Astrocyte of the spinal cord (primary cell): ENCODE data around the gene ZNF593OS.

Source experiments
- DNase-seq: peaks from one replicate; pipeline ENCODE4 v3.0.0; 2011; ENCODE audit warnings: low read depth, low spot score
- H3K4me3 ChIP-seq: 2 replicates; pipeline ENCODE4 v1.5.1; 2011; ENCODE audit warnings: low read depth, mild to moderate bottlenecking, low read length, moderate library complexity
- in situ Hi-C: cut with HindIII; loops from 2 replicates; pipeline ENCODE4 v1.10.0; 2017; ENCODE audit warnings: low sequenced_read_pairs
- TF ChIP-seq, protein P1 (sequence below): IDR thresholded peaks from 2 replicates; pipeline ENCODE4 v1.5.1; 2012; ENCODE audit warnings: low read depth, mild to moderate bottlenecking, low read length, inconsistent platforms

ZNF593OS gene

GRCh38 chr1:26187882-26188281 is 16.2 kb upstream of the ZNF593OS start:
- no peak for DNase-seq
- H3K4me3 ChIP-seq: no peak overlapping the region
- TF ChIP-seq, protein P1, sequence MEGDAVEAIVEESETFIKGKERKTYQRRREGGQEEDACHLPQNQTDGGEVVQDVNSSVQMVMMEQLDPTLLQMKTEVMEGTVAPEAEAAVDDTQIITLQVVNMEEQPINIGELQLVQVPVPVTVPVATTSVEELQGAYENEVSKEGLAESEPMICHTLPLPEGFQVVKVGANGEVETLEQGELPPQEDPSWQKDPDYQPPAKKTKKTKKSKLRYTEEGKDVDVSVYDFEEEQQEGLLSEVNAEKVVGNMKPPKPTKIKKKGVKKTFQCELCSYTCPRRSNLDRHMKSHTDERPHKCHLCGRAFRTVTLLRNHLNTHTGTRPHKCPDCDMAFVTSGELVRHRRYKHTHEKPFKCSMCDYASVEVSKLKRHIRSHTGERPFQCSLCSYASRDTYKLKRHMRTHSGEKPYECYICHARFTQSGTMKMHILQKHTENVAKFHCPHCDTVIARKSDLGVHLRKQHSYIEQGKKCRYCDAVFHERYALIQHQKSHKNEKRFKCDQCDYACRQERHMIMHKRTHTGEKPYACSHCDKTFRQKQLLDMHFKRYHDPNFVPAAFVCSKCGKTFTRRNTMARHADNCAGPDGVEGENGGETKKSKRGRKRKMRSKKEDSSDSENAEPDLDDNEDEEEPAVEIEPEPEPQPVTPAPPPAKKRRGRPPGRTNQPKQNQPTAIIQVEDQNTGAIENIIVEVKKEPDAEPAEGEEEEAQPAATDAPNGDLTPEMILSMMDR: no peak
- in situ Hi-C loops: no loop called here

- no peak overlapping the region for H3K4me3 ChIP-seq
- TF ChIP-seq, protein P1: no peak
- in situ Hi-C loops: no loop called here
- DNase-seq: no peak
Observed at GRCh38 chr1:26184883-26185282, 13.3 kb upstream of the ZNF593OS start.

DNA sequence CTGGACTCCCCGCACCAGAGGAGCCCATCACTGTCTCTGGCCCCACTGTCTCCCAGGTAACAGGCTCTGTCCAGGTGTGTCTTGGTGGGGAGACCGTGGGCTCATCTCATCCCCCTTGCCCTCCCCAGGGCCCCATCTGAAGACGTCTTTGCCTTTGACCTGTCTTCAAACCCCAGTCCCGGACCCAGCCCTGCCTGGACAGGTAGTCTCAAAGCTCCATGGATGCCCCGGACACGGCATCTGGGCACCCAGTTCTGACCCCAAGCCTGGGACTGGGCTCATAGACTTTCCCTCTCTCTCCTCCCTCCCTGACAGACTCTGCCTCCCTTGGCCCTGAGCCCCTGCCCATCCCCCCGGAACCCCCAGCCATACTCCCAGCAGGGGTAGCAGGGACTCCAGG is 12.5 kb upstream of the ZNF593OS start:
- no peak for DNase-seq
- TF ChIP-seq, protein P1: no peak
- in situ Hi-C loops: no loop called here
- H3K4me3 ChIP-seq: no peak overlapping the region

- no peak overlapping the region for H3K4me3 ChIP-seq
- TF ChIP-seq, protein P1: no peak
- in situ Hi-C loops: no loop called here
- DNase-seq: no peak
Observed at GRCh38 chr1:26182383-26182696, 10.7 kb upstream of the ZNF593OS start.

DNA sequence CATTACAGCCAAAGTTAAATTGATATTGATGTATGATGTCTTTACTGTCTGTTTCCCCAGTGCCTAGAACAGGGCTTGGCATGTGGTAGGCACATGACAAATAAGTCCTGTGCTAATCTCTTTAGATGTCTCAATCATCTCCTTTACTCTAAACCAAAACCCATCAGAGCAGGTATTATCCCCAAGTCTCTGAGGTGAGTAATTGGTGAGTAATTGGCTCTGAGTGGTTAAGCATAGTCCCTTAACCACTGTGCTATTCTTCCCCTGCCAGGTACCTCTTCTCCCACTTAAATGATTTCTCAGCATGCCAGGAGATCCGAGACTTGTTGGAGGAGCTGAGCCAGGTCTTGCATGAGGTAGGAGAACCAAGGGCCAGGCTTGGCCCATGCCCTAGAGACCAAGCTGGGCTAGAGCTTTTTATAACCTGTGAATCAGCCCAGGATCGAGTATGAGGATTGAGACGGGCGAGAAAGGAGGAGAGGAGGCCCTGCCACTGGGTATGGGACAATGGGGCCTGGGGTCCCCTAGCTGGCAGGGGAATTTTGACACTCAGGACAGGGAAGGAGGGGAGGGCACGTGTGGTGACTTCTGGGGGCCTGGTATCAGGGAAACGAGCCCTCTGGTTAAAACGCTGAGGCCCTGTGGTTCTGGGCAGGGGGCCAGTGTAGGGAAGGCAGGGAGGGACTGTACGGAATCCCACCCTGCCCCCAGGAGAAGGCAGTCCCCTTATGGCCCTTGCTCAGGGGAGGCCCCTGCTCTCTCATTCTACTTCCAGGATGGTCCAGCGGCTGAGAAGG is 10.2 kb upstream of the ZNF593OS start:
- TF ChIP-seq, protein P1: no peak
- no peak for DNase-seq
- in situ Hi-C loops: no loop called here
- no peak overlapping the region for H3K4me3 ChIP-seq

GRCh38 chr1:26180010-26180506 is 8.4 kb upstream of the ZNF593OS start:
- in situ Hi-C loops: no loop called here
- no peak overlapping the region for H3K4me3 ChIP-seq
- TF ChIP-seq, protein P1: no peak
- no peak for DNase-seq
